PC-3 (cell line): Measurements from ENCODE around the gene POLRMT. TPM values are rescaled to one million over a fixed set of nuclear protein-coding genes. Genes with fewer than 3 reads are reported as not detected.
A peak's percentile ranks its signal among the peaks of the same experiment; 100 is the strongest.
"Not testable (repeated sequence)": the region's sequence is repeated elsewhere in the genome, so short reads cannot be mapped to it uniquely, and the experiment has no call there.

ENCODE experiments used
- ATAC-seq: fragments of 200-7000 bp; cut with Tn5 transposase; 2 replicates; pipeline ENCODE4 v1.9.1; 2020; ENCODE audit warnings: mild to moderate bottlenecking, moderate library complexity
- BruUV-seq: library from RNA; stranded (reverse); fragments of 400-500 nt; replicated peaks from 2 replicates; lab custom pipeline; 2021; lab: Mats Ljungman, UMichigan
- CTCF ChIA-PET: fragments of 300-600 bp; sonication (Branson Sonifier 250); formaldehyde crosslinking; loops from one replicate; lab custom pipeline; 2022; ENCODE audit warnings: antibody characterized with exemption; lab: Charles Lee
- POLR2A ChIA-PET: fragments of 300-600 bp; sonication (Branson Sonifier 250); formaldehyde crosslinking; loops from one replicate; lab custom pipeline; 2022; ENCODE audit warnings: antibody characterized with exemption; ENCODE audit not compliant: unreplicated experiment; lab: Charles Lee
- DNase-seq: peaks from one replicate; pipeline ENCODE4 v3.0.0-alpha.2; 2015
- H2AFZ ChIP-seq: fragments of 300-600 bp; sonication (generic); 2 replicates; pipeline ENCODE4 v1.6.0; 2016; ENCODE audit warnings: antibody characterized with exemption, low read length
- H3F3A ChIP-seq: fragments of 300-600 bp; sonication (generic); one replicate; pipeline ENCODE4 v1.6.0; 2017; ENCODE audit warnings: antibody characterized with exemption, low read length, control low read depth, mild to moderate bottlenecking; ENCODE audit not compliant: unreplicated experiment
- H3K27ac ChIP-seq: fragments of 300-600 bp; sonication (generic); 2 replicates; pipeline ENCODE4 v1.5.1; 2016; ENCODE audit warnings: mild to moderate bottlenecking, low read length
- H3K27me3 ChIP-seq: fragments of 300-600 bp; sonication (generic); 2 replicates; pipeline ENCODE4 v1.6.1; 2016; ENCODE audit warnings: low read length, mixed read lengths
- H3K36me3 ChIP-seq: fragments of 300-600 bp; sonication (generic); 2 replicates; pipeline ENCODE4 v1.6.1; 2016; ENCODE audit warnings: low read depth, mixed run types, low read length, mixed read lengths
- H3K4me1 ChIP-seq: fragments of 300-600 bp; sonication (generic); 2 replicates; pipeline ENCODE4 v1.5.1; 2016; ENCODE audit warnings: low read length; ENCODE audit not compliant: insufficient read depth
- H3K4me2 ChIP-seq: fragments of 300-600 bp; sonication (generic); 2 replicates; pipeline ENCODE4 v1.6.0; 2016; ENCODE audit warnings: low read length
- H3K4me3 ChIP-seq: fragments of 300-600 bp; sonication (generic); 2 replicates; pipeline ENCODE4 v1.5.1; 2016; ENCODE audit warnings: mild to moderate bottlenecking, low read length, mixed read lengths
- H3K79me2 ChIP-seq: fragments of 300-600 bp; sonication (generic); 2 replicates; pipeline ENCODE4 v1.6.1; 2017; ENCODE audit warnings: low read length, mixed read lengths
- H3K9ac ChIP-seq: fragments of 300-600 bp; sonication (generic); 2 replicates; pipeline ENCODE4 v1.6.0; 2016; ENCODE audit warnings: mild to moderate bottlenecking, low read length
- H3K9me2 ChIP-seq: fragments of 300-600 bp; sonication (generic); replicated peaks from 2 replicates; pipeline ENCODE4 v1.6.1; 2016; ENCODE audit warnings: mixed run types, low read length, mixed read lengths
- H3K9me3 ChIP-seq: fragments of 300-600 bp; sonication (generic); 2 replicates; pipeline ENCODE4 v1.6.1; 2016; ENCODE audit warnings: low read length, mixed read lengths
- H4K20me1 ChIP-seq: fragments of 300-600 bp; sonication (generic); 2 replicates; pipeline ENCODE4 v1.6.1; 2016; ENCODE audit warnings: low read length, mixed read lengths
- EZH2 ChIP-seq: fragments of 300-600 bp; sonication (generic); IDR thresholded peaks from one replicate; pipeline ENCODE4 v1.6.1; 2017; ENCODE audit warnings: antibody characterized with exemption, mild to moderate bottlenecking, low read length; ENCODE audit not compliant: unreplicated experiment
- EZH2phosphoT487 ChIP-seq: fragments of 300-600 bp; sonication (generic); IDR thresholded peaks from 2 replicates; pipeline ENCODE4 v1.6.1; 2018; ENCODE audit warnings: mild to moderate bottlenecking, antibody characterized with exemption, low read length, borderline replicate concordance
- intact Hi-C: fragments of 100-400 bp; cut with micrococcal nuclease; formaldehyde crosslinking; loops from 2 replicates; pipeline ENCODE4 v1.9.0; 2023
- total RNA-seq: library from RNA; depleted of rRNA; stranded (reverse); fragments of >200 nt; gene quantifications from 2 replicates; pipeline ENCODE4 v1.2.3, GENCODE V29; 2014
- TF ChIP-seq, protein P1 (sequence below): fragments of 300-600 bp; sonication (generic); conservative IDR thresholded peaks from 2 replicates; pipeline ENCODE4 v1.5.1; 2017; ENCODE audit warnings: antibody characterized with exemption, low read depth, mild to moderate bottlenecking, low read length

Gene POLRMT
- total RNA-seq, 1 experiment from 2014 or later: 60.5 TPM

DNA sequence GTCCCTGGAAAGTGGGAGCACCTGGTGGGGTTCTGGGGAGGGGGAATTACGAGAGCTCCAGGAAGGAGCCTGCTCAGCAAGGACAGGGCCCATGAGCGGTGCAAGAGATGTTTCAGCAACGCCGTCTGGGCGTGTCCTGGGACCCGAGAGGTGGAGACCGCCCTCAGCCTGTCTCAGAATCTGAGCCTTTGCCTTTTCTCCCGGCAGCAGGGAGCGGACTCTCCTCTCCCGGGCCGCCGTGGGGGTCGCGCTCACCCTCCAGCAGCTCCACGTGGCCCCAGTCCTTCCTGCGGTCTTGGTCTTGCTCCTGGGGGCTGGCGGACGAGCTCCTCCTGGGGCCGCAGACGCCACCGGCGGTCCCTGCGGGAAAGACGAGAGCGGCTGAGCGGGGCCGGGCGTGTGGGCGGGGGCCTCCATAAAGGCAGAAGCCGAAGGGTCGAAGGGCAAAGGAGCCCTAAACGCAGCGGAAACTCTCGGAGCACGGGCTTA lies 714 bp downstream of the POLRMT start:
- Histone ChIP-seq H2AFZ (peak overlapping the region; percentile 76), H3K4me3 (peak overlapping the region; percentile 89), H3K27ac (peak overlapping the region; percentile 35), H3K4me1 (peaks cover 5% of the 10 kb centered on the region; the same call in 1 of the 2 replicates), H3K9me2 (no peaks in the 10 kb centered on the region), H3K27me3 (no peaks in the 10 kb centered on the region), H3K9me3 (no peaks in the 10 kb centered on the region), H3K79me2 (peaks cover 47% of the 10 kb centered on the region), H3K4me2 (peak overlapping the region; percentile 92), H3K9ac (peak overlapping the region; percentile 89), H4K20me1 (no peaks in the 10 kb centered on the region), H3F3A (no peaks in the 10 kb centered on the region), H3K36me3 (peaks cover 5% of the 10 kb centered on the region; the same call in 1 of the 2 replicates)
- ChIA-PET POLR2A (no interaction called here), CTCF (interaction anchor here (0.6 kb wide), 1 partner anchor 75 kb away, joined by 3 read pairs; no protein-coding TSS in a partner anchor)
- DNase-seq (peak; percentile 40), ATAC-seq (peak; percentile 58)
- intact Hi-C loops: loop anchor here (10.0 kb wide), 1 partner anchor 58 kb away; the partner anchor contains the start of gene BSG
- BruUV-seq: no TSS peak
- no peak for TF ChIP-seq EZH2phosphoT487
- no peak for TF ChIP-seq EZH2
- TF ChIP-seq, protein P1, sequence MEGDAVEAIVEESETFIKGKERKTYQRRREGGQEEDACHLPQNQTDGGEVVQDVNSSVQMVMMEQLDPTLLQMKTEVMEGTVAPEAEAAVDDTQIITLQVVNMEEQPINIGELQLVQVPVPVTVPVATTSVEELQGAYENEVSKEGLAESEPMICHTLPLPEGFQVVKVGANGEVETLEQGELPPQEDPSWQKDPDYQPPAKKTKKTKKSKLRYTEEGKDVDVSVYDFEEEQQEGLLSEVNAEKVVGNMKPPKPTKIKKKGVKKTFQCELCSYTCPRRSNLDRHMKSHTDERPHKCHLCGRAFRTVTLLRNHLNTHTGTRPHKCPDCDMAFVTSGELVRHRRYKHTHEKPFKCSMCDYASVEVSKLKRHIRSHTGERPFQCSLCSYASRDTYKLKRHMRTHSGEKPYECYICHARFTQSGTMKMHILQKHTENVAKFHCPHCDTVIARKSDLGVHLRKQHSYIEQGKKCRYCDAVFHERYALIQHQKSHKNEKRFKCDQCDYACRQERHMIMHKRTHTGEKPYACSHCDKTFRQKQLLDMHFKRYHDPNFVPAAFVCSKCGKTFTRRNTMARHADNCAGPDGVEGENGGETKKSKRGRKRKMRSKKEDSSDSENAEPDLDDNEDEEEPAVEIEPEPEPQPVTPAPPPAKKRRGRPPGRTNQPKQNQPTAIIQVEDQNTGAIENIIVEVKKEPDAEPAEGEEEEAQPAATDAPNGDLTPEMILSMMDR: no peak

DNA sequence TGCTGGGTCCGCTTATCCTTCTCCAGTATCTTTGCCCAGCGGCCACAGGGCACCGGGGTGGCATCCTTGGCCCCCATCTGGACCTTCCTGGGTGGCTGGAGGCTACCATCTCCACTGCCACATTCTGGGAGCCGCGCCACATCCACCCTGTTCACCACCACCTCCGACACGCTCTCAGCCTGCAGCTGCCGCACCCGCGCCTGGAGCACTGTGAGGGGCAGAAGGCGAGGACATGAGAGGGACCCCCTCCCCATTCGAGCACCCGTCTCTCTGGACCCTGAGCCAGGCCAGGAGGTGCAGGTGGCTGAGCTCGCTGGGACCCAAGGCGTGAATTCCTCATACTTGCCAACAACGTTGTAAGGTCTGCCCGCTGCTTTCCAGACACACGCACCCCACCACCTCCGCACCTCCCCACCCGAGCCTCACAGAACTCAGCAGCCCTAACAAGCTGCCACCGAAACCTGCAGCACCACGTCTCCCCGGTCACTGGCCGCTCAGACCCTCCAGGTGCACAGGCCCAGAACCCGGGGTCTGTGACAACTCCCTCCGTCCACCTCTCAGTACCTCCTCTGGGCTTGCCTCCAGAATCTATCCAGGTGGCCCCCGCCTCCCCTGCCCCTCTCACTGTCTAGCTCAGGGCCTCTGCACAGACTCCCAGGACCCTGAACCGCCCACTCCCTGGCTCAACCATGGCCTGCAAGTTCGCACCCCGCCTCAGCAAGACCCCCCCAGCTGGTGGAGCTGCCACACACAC lies 3.2 kb downstream of the POLRMT start:
- H3K4me1 ChIP-seq: peaks cover 5% of the 10 kb centered on the region; the same call in 1 of the 2 replicates
- H2AFZ ChIP-seq: no peak overlapping the region
- ATAC-seq: no peak
- H3K27ac ChIP-seq: no peak overlapping the region
- H3K4me2 ChIP-seq: no peak overlapping the region
- H3K9me3 ChIP-seq: no peaks in the 10 kb centered on the region
- intact Hi-C loops: loop anchor here (10.0 kb wide), 1 partner anchor 55 kb away; the partner anchor contains the start of gene BSG
- peaks cover 5% of the 10 kb centered on the region; the same call in 1 of the 2 replicates for H3K36me3 ChIP-seq
- no peaks in the 10 kb centered on the region for H3F3A ChIP-seq
- peaks cover 47% of the 10 kb centered on the region for H3K79me2 ChIP-seq
- no peak for TF ChIP-seq EZH2phosphoT487
- TF ChIP-seq EZH2: no peak
- TF ChIP-seq, protein P1: no peak
- no peaks in the 10 kb centered on the region for H4K20me1 ChIP-seq
- no peaks in the 10 kb centered on the region for H3K27me3 ChIP-seq
- H3K4me3 ChIP-seq: no peak overlapping the region
- no peaks in the 10 kb centered on the region for H3K9me2 ChIP-seq
- ChIA-PET POLR2A (no interaction called here), CTCF (no interaction called here)
- no TSS peak for BruUV-seq
- H3K9ac ChIP-seq: no peak overlapping the region
- DNase-seq: no peak

DNA sequence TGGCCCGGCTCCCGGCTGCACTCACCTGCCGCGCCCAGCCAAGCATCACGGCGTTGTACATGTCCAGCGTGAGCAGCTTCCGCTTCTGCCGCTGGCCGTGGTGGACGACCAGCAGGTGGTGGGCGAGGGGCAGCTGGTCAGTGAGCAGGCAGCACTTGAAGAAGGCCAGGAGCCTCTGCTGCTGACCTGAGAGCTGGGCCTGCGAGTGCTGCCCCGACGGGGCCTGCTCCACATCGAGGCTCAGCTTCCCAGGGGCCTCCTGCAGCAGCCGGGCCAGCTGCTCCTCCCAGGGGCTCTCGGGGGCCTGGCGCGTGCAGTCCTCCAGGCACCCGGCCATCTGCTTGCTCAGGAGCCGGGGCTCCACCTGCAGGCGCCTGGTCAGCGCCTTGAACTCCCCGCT lies 3.8 kb downstream of the POLRMT start:
- intact Hi-C loops, H3K27ac ChIP-seq, H3K9ac ChIP-seq, POLR2A ChIA-PET, H3K9me3 ChIP-seq, H3K4me1 ChIP-seq, H3K4me2 ChIP-seq, H3K27me3 ChIP-seq, H4K20me1 ChIP-seq, BruUV-seq, H2AFZ ChIP-seq, H3F3A ChIP-seq, DNase-seq, H3K36me3 ChIP-seq, CTCF ChIA-PET, H3K4me3 ChIP-seq, ATAC-seq, H3K9me2 ChIP-seq: not testable (repeated sequence)
- H3K79me2 ChIP-seq: peaks cover 47% of the 10 kb centered on the region
